22Rv1 (cell line): ENCODE measurements around the gene GMIP.

Experiments
- ZFX ChIP-seq: fragments of 450-650 bp; IDR thresholded peaks from 2 replicates; pipeline ENCODE4 v1.6.1; 2017; ENCODE audit warnings: antibody characterized with exemption, borderline replicate concordance
- TF ChIP-seq, protein P1 (sequence below): fragments of 450-650 bp; IDR thresholded peaks from 2 replicates; pipeline ENCODE4 v1.5.1; 2017; ENCODE audit warnings: mild to moderate bottlenecking

DNA sequence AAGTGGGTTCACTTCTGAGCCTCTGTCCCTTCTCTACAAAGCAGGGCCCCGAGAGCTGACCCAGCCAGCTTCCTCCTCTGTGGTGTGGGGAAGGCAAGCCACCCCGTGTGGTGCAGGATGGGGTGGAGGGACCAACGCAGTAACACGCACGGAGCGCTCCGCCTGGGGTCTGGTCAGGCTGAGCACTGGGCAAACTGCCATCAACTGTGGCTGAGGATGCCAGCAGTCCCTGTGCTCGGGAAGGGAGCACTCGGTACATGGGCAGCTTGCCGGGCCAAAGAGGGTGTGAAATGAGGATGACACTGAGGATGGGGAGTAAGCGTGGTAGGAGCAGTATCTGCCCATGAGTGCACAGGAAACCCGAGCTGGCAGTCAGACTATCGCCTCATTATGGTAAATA is 7.6 kb upstream of the GMIP start:
- TF ChIP-seq, protein P1, sequence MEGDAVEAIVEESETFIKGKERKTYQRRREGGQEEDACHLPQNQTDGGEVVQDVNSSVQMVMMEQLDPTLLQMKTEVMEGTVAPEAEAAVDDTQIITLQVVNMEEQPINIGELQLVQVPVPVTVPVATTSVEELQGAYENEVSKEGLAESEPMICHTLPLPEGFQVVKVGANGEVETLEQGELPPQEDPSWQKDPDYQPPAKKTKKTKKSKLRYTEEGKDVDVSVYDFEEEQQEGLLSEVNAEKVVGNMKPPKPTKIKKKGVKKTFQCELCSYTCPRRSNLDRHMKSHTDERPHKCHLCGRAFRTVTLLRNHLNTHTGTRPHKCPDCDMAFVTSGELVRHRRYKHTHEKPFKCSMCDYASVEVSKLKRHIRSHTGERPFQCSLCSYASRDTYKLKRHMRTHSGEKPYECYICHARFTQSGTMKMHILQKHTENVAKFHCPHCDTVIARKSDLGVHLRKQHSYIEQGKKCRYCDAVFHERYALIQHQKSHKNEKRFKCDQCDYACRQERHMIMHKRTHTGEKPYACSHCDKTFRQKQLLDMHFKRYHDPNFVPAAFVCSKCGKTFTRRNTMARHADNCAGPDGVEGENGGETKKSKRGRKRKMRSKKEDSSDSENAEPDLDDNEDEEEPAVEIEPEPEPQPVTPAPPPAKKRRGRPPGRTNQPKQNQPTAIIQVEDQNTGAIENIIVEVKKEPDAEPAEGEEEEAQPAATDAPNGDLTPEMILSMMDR = no peak
- no peak for TF ChIP-seq ZFX
